IPS DF 6.9 (cell line): Measurements from ENCODE around the gene MBNL1.

ENCODE experiments used
- DNase-seq: peaks from one replicate; pipeline ENCODE4 v3.0.0-alpha.2; 2013; ENCODE audit warnings: low read depth, low spot score
- H3K27ac ChIP-seq: one replicate; pipeline ENCODE4 v1.5.1; 2013; ENCODE audit warnings: low read length, control low read depth
- H3K27me3 ChIP-seq: 2 replicates; pipeline ENCODE4 v1.6.1; 2013; ENCODE audit warnings: mild to moderate bottlenecking, low read length; ENCODE audit not compliant: control insufficient read depth, insufficient read depth
- H3K36me3 ChIP-seq: 2 replicates; pipeline ENCODE4 v1.6.1; 2013; ENCODE audit warnings: low read length; ENCODE audit not compliant: control insufficient read depth, insufficient read depth
- H3K4me1 ChIP-seq: 2 replicates; pipeline ENCODE4 v1.6.1; 2013; ENCODE audit warnings: low read length; ENCODE audit not compliant: control insufficient read depth, insufficient read depth
- H3K4me3 ChIP-seq: 2 replicates; pipeline ENCODE4 v1.5.1; 2013; ENCODE audit warnings: mild to moderate bottlenecking, low read length
- H3K9me3 ChIP-seq: 2 replicates; pipeline ENCODE4 v1.6.1; 2013; ENCODE audit warnings: low read length, inconsistent platforms; ENCODE audit not compliant: control insufficient read depth, insufficient read depth
- WGBS: extraction: QIAGEN DNeasy Blood & Tissue Kit; methylation state at CpG from one replicate; pipeline ENCODE4 v1.1.7; 2013; ENCODE audit warnings: mixed read lengths, missing lambda C conversion rate; ENCODE audit not compliant: insufficient read length, insufficient coverage; 5-methylcytosine and 5-hydroxymethylcytosine counted together

MBNL1 gene

GRCh38 chr3:152268555-152269055 lies at the start of gene MBNL1:
Gene MBNL1, plus strand, starts transcription at chr3:152268929. Its CDS starts 31,265 bp downstream, at chr3:152300194.
- WGBS = no CpG with 5 or more reads among the region's 50 CpGs
- DNase-seq = no peak
- Histone ChIP-seq H3K27me3 (no peaks in the 10 kb centered on the region), H3K27ac (no peak within 1 kb of the TSS), H3K4me3 (peak within 1 kb of the TSS; percentile 95), H3K36me3 (no peaks in the 10 kb centered on the region), H3K4me1 (no peaks in the 10 kb centered on the region; the same call in 1 of the 2 replicates), H3K9me3 (no peaks in the 10 kb centered on the region)

GRCh38 chr3:152219216-152219615 lies 49.5 kb upstream of the MBNL1 start:
- no peaks in the 10 kb centered on the region for H3K27me3 ChIP-seq
- H3K27ac ChIP-seq = no peak overlapping the region
- H3K9me3 ChIP-seq = no peaks in the 10 kb centered on the region
- no peak for DNase-seq
- no peaks in the 10 kb centered on the region for H3K36me3 ChIP-seq
- H3K4me1 ChIP-seq = no peaks in the 10 kb centered on the region
- WGBS = no CpG with 5 or more reads among the region's 3 CpGs
- H3K4me3 ChIP-seq = no peak overlapping the region

- H3K36me3 ChIP-seq = no peaks in the 10 kb centered on the region
- H3K4me1 ChIP-seq = no peaks in the 10 kb centered on the region
- no peak for DNase-seq
- no CpG with 5 or more reads among the region's 2 CpGs for WGBS
- H3K9me3 ChIP-seq = no peaks in the 10 kb centered on the region
- H3K27ac ChIP-seq = no peak overlapping the region
- H3K4me3 ChIP-seq = no peak overlapping the region
- H3K27me3 ChIP-seq = no peaks in the 10 kb centered on the region
Measured at GRCh38 chr3:152219769-152220255, 48.9 kb upstream of the MBNL1 start.

GRCh38 chr3:152222327-152222726 lies 46.4 kb upstream of the MBNL1 start:
- H3K4me1 ChIP-seq = no peaks in the 10 kb centered on the region
- no CpG with 5 or more reads among the region's 2 CpGs for WGBS
- no peak for DNase-seq

GRCh38 chr3:152225201-152225600 lies 43.5 kb upstream of the MBNL1 start:
- H3K4me1 ChIP-seq = no peaks in the 10 kb centered on the region
- H3K27ac ChIP-seq = no peak overlapping the region
- H3K36me3 ChIP-seq = no peaks in the 10 kb centered on the region
- no peaks in the 10 kb centered on the region for H3K27me3 ChIP-seq
- WGBS = no CpG with 5 or more reads among the region's 2 CpGs
- H3K9me3 ChIP-seq = no peaks in the 10 kb centered on the region
- H3K4me3 ChIP-seq = no peak overlapping the region
- no peak for DNase-seq

More at GRCh38 chr3:152222327-152222726, 46.4 kb upstream of the MBNL1 start:
- Histone ChIP-seq H3K36me3 (no peaks in the 10 kb centered on the region), H3K27ac (no peak overlapping the region), H3K4me3 (no peak overlapping the region), H3K27me3 (no peaks in the 10 kb centered on the region), H3K9me3 (no peaks in the 10 kb centered on the region)

- Histone ChIP-seq H3K36me3 (no peaks in the 10 kb centered on the region), H3K9me3 (no peaks in the 10 kb centered on the region), H3K4me1 (no peaks in the 10 kb centered on the region), H3K27ac (no peak overlapping the region), H3K27me3 (no peaks in the 10 kb centered on the region), H3K4me3 (no peak overlapping the region)
- DNase-seq = no peak
- WGBS = no CpG with 5 or more reads among the region's 2 CpGs
Measured at GRCh38 chr3:152226176-152226575, 42.6 kb upstream of the MBNL1 start.

- no peak for DNase-seq
- Histone ChIP-seq H3K36me3 (no peaks in the 10 kb centered on the region), H3K9me3 (no peaks in the 10 kb centered on the region), H3K27me3 (no peaks in the 10 kb centered on the region), H3K27ac (no peak overlapping the region), H3K4me3 (no peak overlapping the region), H3K4me1 (no peaks in the 10 kb centered on the region)
- no CpG with 5 or more reads among the region's 2 CpGs for whole genome bisulfite sequencing
Measured at GRCh38 chr3:152227027-152227426, 41.7 kb upstream of the MBNL1 start.

- Histone ChIP-seq H3K9me3 (no peaks in the 10 kb centered on the region), H3K27ac (no peak overlapping the region), H3K27me3 (no peaks in the 10 kb centered on the region), H3K4me1 (no peaks in the 10 kb centered on the region), H3K4me3 (no peak overlapping the region), H3K36me3 (no peaks in the 10 kb centered on the region)
- no peak for DNase-seq
- WGBS = no CpG with 5 or more reads among the region's 1 CpG
Measured at GRCh38 chr3:152229692-152230091, 39.0 kb upstream of the MBNL1 start.

- H3K27ac ChIP-seq = no peak overlapping the region
- no peaks in the 10 kb centered on the region for H3K36me3 ChIP-seq
- WGBS = no CpG with 5 or more reads among the region's 1 CpG
- no peak for DNase-seq
- H3K27me3 ChIP-seq = no peaks in the 10 kb centered on the region
- no peaks in the 10 kb centered on the region for H3K4me1 ChIP-seq
- H3K9me3 ChIP-seq = no peaks in the 10 kb centered on the region
- H3K4me3 ChIP-seq = no peak overlapping the region
Measured at GRCh38 chr3:152230370-152230769, 38.4 kb upstream of the MBNL1 start.

GRCh38 chr3:152232001-152232400 lies 36.7 kb upstream of the MBNL1 start:
- no peak overlapping the region for H3K4me3 ChIP-seq
- no peaks in the 10 kb centered on the region for H3K4me1 ChIP-seq
- no peaks in the 10 kb centered on the region for H3K36me3 ChIP-seq
- H3K27me3 ChIP-seq = no peaks in the 10 kb centered on the region
- no CpG with 5 or more reads among the region's 1 CpG for WGBS
- no peak for DNase-seq
- no peak overlapping the region for H3K27ac ChIP-seq
- no peaks in the 10 kb centered on the region for H3K9me3 ChIP-seq

GRCh38 chr3:152232679-152233078 lies 36.0 kb upstream of the MBNL1 start:
- DNase-seq = no peak
- WGBS = no CpG with 5 or more reads among the region's 2 CpGs
- Histone ChIP-seq H3K27ac (no peak overlapping the region), H3K9me3 (no peaks in the 10 kb centered on the region), H3K4me1 (no peaks in the 10 kb centered on the region), H3K36me3 (no peaks in the 10 kb centered on the region), H3K4me3 (no peak overlapping the region), H3K27me3 (no peaks in the 10 kb centered on the region)
